ENCODE data around the gene WFDC1.

GRCh38 chr16:84277244-84277823, 17.3 kb upstream of the WFDC1 start:
- TF ChIP-seq CTCF (IDR thresholded peaks at IDR 0.05; ENCODE audit: low read depth, low read length, missing input control), result peak; percentile 72
- no peak for TF ChIP-seq SP1 (IDR thresholded peaks at IDR 0.05)
- TF ChIP-seq TAF1 (conservative IDR thresholded peaks at IDR 0.05), result no peak
- no peak for TF ChIP-seq ZBTB33 (IDR thresholded peaks at IDR 0.05)
- no peak for TF ChIP-seq GABPA (IDR thresholded peaks at IDR 0.05 in 1 of 2, conservative IDR thresholded peaks at IDR 0.05 in 1 of 2)
- peak; percentile 72 to 83 for TF ChIP-seq RAD21 (IDR thresholded peaks at IDR 0.05)
- TF ChIP-seq MAX (IDR thresholded peaks at IDR 0.05), result no peak
- TF ChIP-seq REST (IDR thresholded peaks at IDR 0.05), result no peak
- TF ChIP-seq JUND (IDR thresholded peaks at IDR 0.05), result no peak
- no peak for TF ChIP-seq YY1 (IDR thresholded peaks at IDR 0.05)
- TF ChIP-seq EGR1 (IDR thresholded peaks at IDR 0.05; ENCODE audit: low read depth in 2 of 2), result no peak
- TF ChIP-seq ATF3 (IDR thresholded peaks at IDR 0.05), result no peak
- no peak for TF ChIP-seq NR2F2 (IDR thresholded peaks at IDR 0.05)
- no peak for TF ChIP-seq HNF4A (conservative IDR thresholded peaks at IDR 0.05)

Measured in liver (tissue), 3 donors.